IMR-90 (cell line): Measurements from ENCODE around the gene UBA52. TPM values are rescaled to one million over a fixed set of nuclear protein-coding genes. Genes with fewer than 3 reads are reported as not detected.

Source experiments
- ATAC-seq: fragments of 200-7000 bp; cut with Tn5 transposase; 2 replicates; pipeline ENCODE4 v1.9.1; 2020; ENCODE audit warnings: low read depth, mild to moderate bottlenecking, moderate library complexity
- BruUV-seq: library from RNA; stranded (reverse); fragments of 400-500 nt; replicated peaks from 2 replicates; lab custom pipeline; 2021; lab: Mats Ljungman, UMichigan
- CTCF ChIA-PET: fragments of 300-600 bp; formaldehyde crosslinking; extraction: SDS; loops from one replicate; lab custom pipeline; 2021; ENCODE audit warnings: antibody characterized with exemption; lab: Yijun Ruan, JAX
- POLR2A ChIA-PET: fragments of 300-600 bp; sonication (Branson Sonifier 250); formaldehyde crosslinking; loops from one replicate; lab custom pipeline; 2022; ENCODE audit warnings: antibody characterized with exemption; ENCODE audit not compliant: unreplicated experiment; lab: Charles Lee
- DNase-seq: peaks from one replicate; pipeline ENCODE4 v3.0.0; 2013
- H2AFZ ChIP-seq: replicated peaks from 2 replicates; pipeline ENCODE3; 2013; ENCODE audit warnings: low read length, mild to moderate bottlenecking; ENCODE audit not compliant: poor library complexity
- H2AK5ac ChIP-seq: 2 replicates; pipeline ENCODE4 v1.6.1; 2013; ENCODE audit warnings: low read depth, low read length, inconsistent platforms
- H2AK9ac ChIP-seq: replicated peaks from 2 replicates; pipeline ENCODE3; 2013; ENCODE audit warnings: mild to moderate bottlenecking, low read depth, low read length, moderate library complexity; ENCODE audit not compliant: poor library complexity
- H2BK120ac ChIP-seq: 2 replicates; pipeline ENCODE4 v1.6.1; 2013; ENCODE audit warnings: low read depth, low read length, inconsistent platforms
- H2BK15ac ChIP-seq: 3 replicates; pipeline ENCODE4 v1.6.1; 2013; ENCODE audit warnings: low read depth, low read length, inconsistent platforms
- H2BK20ac ChIP-seq: 2 replicates; pipeline ENCODE4 v1.6.1; 2013; ENCODE audit warnings: low read depth, mild to moderate bottlenecking, inconsistent platforms, low read length, moderate library complexity
- H2BK5ac ChIP-seq: 2 replicates; pipeline ENCODE4 v1.6.1; 2013; ENCODE audit warnings: mild to moderate bottlenecking, low read depth, low read length, inconsistent platforms; ENCODE audit not compliant: poor library complexity, severe bottlenecking
- H3K14ac ChIP-seq: replicated peaks from 2 replicates; pipeline ENCODE4 v1.6.1; 2013; ENCODE audit warnings: low read depth, low read length, inconsistent platforms
- H3K18ac ChIP-seq: 2 replicates; pipeline ENCODE4 v1.6.1; 2013; ENCODE audit warnings: low read depth, low read length, control low read depth
- H3K23ac ChIP-seq: 2 replicates; pipeline ENCODE4 v1.6.1; 2013; ENCODE audit warnings: low read depth, low read length, inconsistent platforms
- H3K27ac ChIP-seq: 2 replicates; pipeline ENCODE4 v1.5.1; 2013; ENCODE audit warnings: mild to moderate bottlenecking, control low read depth, low read length; ENCODE audit not compliant: insufficient read depth
- H3K27me3 ChIP-seq: 2 replicates; pipeline ENCODE4 v1.6.1; 2013; ENCODE audit warnings: low read length; ENCODE audit not compliant: control insufficient read depth, insufficient read depth
- H3K36me3 ChIP-seq: 2 replicates; pipeline ENCODE4 v1.6.1; 2013; ENCODE audit warnings: low read length, mixed read lengths; ENCODE audit not compliant: control insufficient read depth, insufficient read depth
- H3K4ac ChIP-seq: 2 replicates; pipeline ENCODE4 v1.6.1; 2013; ENCODE audit warnings: low read depth, low read length, inconsistent platforms
- H3K4me1 ChIP-seq: 2 replicates; pipeline ENCODE4 v1.6.1; 2013; ENCODE audit warnings: low read length, mixed read lengths; ENCODE audit not compliant: control insufficient read depth, insufficient read depth
- H3K4me2 ChIP-seq: 2 replicates; pipeline ENCODE4 v1.6.1; 2013; ENCODE audit warnings: low read depth, mild to moderate bottlenecking, control low read depth, low read length, moderate library complexity
- H3K4me3 ChIP-seq: 2 replicates; pipeline ENCODE4 v1.5.1; 2013; ENCODE audit warnings: low read depth, mild to moderate bottlenecking, control low read depth, low read length, moderate library complexity; ENCODE audit not compliant: insufficient read depth
- H3K56ac ChIP-seq: 2 replicates; pipeline ENCODE4 v1.6.1; 2013; ENCODE audit warnings: low read length, inconsistent platforms; ENCODE audit not compliant: insufficient read depth; ENCODE audit errors: extremely low read depth
- H3K79me1 ChIP-seq, 2 experiments: 2 replicates each; pipeline ENCODE4 v1.6.1; 2013; ENCODE audit warnings: low read length in 2 of 2, inconsistent platforms in 1 of 2, low read depth in 1 of 2
- H3K9ac ChIP-seq: 2 replicates; pipeline ENCODE4 v1.6.1; 2013; ENCODE audit warnings: low read depth, low read length, control low read depth
- H3K9me1 ChIP-seq: 2 replicates; pipeline ENCODE4 v1.6.1; 2013; ENCODE audit warnings: low read length, inconsistent platforms; ENCODE audit not compliant: insufficient read depth
- H3K9me3 ChIP-seq: 2 replicates; pipeline ENCODE4 v1.6.1; 2013; ENCODE audit warnings: low read length; ENCODE audit not compliant: control insufficient read depth, insufficient read depth
- H4K20me1 ChIP-seq: 2 replicates; pipeline ENCODE4 v1.6.1; 2013; ENCODE audit warnings: low read length, inconsistent platforms; ENCODE audit not compliant: insufficient read depth
- H4K5ac ChIP-seq: 2 replicates; pipeline ENCODE4 v1.6.1; 2013; ENCODE audit warnings: mild to moderate bottlenecking, low read depth, low read length, control low read depth
- H4K8ac ChIP-seq, 2 experiments: 2 replicates each; pipeline ENCODE4 v1.6.1; 2013; ENCODE audit warnings: low read depth in 2 of 2, low read length in 2 of 2, control low read depth in 1 of 2, inconsistent platforms in 1 of 2
- H4K91ac ChIP-seq: 2 replicates; pipeline ENCODE4 v1.6.1; 2013; ENCODE audit warnings: low read depth, low read length, inconsistent platforms; ENCODE audit not compliant: insufficient read depth
- CHD1 ChIP-seq: IDR thresholded peaks from 2 replicates; pipeline ENCODE4 v1.6.1; 2012; ENCODE audit warnings: low read depth, low read length, improper control_type of control experiment
- RCOR1 ChIP-seq: IDR thresholded peaks from 2 replicates; pipeline ENCODE4 v1.6.1; 2012; ENCODE audit warnings: mild to moderate bottlenecking, low read length, improper control_type of control experiment; ENCODE audit not compliant: insufficient replicate concordance
- WGBS, 2 experiments: methylation state at CpG; one replicate each; pipeline versions ENCODE4 v1.1.5 to v1.1.7; 2013; ENCODE audit warnings: missing lambda C conversion rate in 2 of 2; ENCODE audit not compliant: insufficient read length in 1 of 2; ENCODE audit errors: extremely low coverage in 2 of 2; 5-methylcytosine and 5-hydroxymethylcytosine counted together
- dilution Hi-C: fragments of 300-500 bp; cut with HindIII; formaldehyde crosslinking; loops from one replicate; pipeline ENCODE4 v1.14.3; 2018; ENCODE audit warnings: low sequenced_read_pairs; ENCODE audit not compliant: unreplicated experiment
- in situ Hi-C: fragments of 300-500 bp; cut with MboI; formaldehyde crosslinking; loops from 3 replicates; pipeline ENCODE4 v1.14.3; 2019; ENCODE audit warnings: low sequenced_read_pairs, inconsistent platforms, mixed read lengths
- intact Hi-C: fragments of 100-400 bp; cut with micrococcal nuclease; formaldehyde crosslinking; loops from 2 replicates; pipeline ENCODE4 v1.10.0; 2022
- polyA plus RNA-seq, 3 experiments: library from polyadenylated mRNA; depleted of rRNA; stranded (reverse); fragments of >200 nt; gene quantifications; 2 replicates each; pipeline ENCODE4 v1.2.3, GENCODE V29; 2012; ENCODE audit warnings: low replicate concordance in 1 of 3
- total RNA-seq: library from RNA; depleted of rRNA; stranded (reverse); fragments of >200 nt; gene quantifications from 2 replicates; pipeline ENCODE4 v1.2.3, GENCODE V29; 2012

The UBA52 gene
- total and polyA plus RNA-seq, 2 of the 4 experiments (the other 2 are of a cell fraction): 1,030 to 3,008 TPM

DNA sequence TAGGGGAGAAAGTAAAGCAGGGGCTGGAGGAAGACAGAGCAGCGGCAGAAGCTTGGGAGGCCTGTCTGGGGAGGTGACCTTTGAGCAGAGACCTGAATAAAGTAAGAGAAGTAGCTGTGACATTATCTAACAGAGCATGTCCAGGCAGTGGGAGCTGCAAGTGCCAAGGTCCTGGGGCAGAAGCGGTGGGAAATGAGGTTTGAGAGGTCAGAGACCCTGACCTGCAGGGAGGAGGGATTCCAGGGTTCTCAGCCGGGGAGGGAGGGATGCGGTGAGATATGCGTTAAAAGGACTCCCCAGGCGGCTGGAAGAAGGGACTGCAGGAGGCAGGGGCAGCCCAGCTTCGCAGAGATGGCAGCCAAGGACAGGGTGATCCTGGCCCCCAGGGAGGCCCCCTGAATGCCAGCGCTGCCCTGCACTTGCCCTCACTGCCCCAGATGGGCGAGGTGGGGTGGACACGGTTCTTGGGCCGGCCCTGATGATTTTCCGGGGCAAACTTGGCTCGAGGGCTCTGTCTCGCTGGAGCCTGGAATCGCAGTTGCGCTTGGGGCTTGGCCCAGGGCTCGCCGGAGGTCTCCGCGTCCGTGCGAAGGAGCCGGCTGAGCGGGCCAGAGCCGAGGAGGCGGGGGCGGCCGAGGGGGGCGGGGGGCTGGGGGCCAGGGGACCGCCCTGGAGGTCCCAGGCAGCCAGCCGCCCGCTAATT, 31.7 kb downstream of the UBA52 start:
- H3K4me2 ChIP-seq: no peak overlapping the region
- 30% methylated on average over 5 of the region's 32 CpGs; no CpG with 5 or more reads in 1 of the 2 experiments for WGBS, 2 experiments
- intact Hi-C loops: no loop called here
- peak overlapping the region; percentile 58 for H2AFZ ChIP-seq
- no peak overlapping the region for H2BK20ac ChIP-seq
- peak; percentile 40; the same call in 1 of the 2 replicates for ATAC-seq
- H2AK5ac ChIP-seq: no peak overlapping the region
- H3K4me3 ChIP-seq: no peak overlapping the region
- no peak overlapping the region for H3K18ac ChIP-seq
- ChIA-PET POLR2A (no interaction called here), CTCF (no interaction called here)
- H3K79me1 ChIP-seq: no peaks in the 10 kb centered on the region
- H4K8ac ChIP-seq: no peak overlapping the region
- H3K36me3 ChIP-seq: no peaks in the 10 kb centered on the region
- no peak overlapping the region for H3K56ac ChIP-seq
- no peak overlapping the region for H3K9ac ChIP-seq
- BruUV-seq: no TSS peak
- no peak overlapping the region for H2BK120ac ChIP-seq
- peaks cover 5% of the 10 kb centered on the region; the same call in 1 of the 2 replicates for H4K20me1 ChIP-seq
- no peaks in the 10 kb centered on the region for H3K9me1 ChIP-seq
- H3K14ac ChIP-seq: no peak overlapping the region
- H3K4ac ChIP-seq: no peak overlapping the region
- TF ChIP-seq RCOR1 (no peak), CHD1 (no peak)
- H2BK5ac ChIP-seq: no peak overlapping the region
- no peak overlapping the region for H4K91ac ChIP-seq
- H3K4me1 ChIP-seq: peaks cover 5% of the 10 kb centered on the region; the same call in 1 of the 2 replicates
- H3K27me3 ChIP-seq: peaks cover 49% of the 10 kb centered on the region
- H3K9me3 ChIP-seq: no peaks in the 10 kb centered on the region
- H3K23ac ChIP-seq: no peak overlapping the region
- H4K5ac ChIP-seq: no peak overlapping the region
- no peak overlapping the region for H3K27ac ChIP-seq
- no peak for DNase-seq
- in situ Hi-C loops: no loop called here
- H2AK9ac ChIP-seq: no peak overlapping the region
- no peak overlapping the region for H2BK15ac ChIP-seq
- dilution Hi-C loops: no loop called here
